GM12892 (cell line): ENCODE measurements around the gene KPNA1.

Experiments used
- POLR2A ChIP-seq: IDR thresholded peaks from 2 replicates; pipeline ENCODE4 v1.6.1; 2011; ENCODE audit warnings: low read depth, low read length, control low read depth
- POLR2AphosphoS5 ChIP-seq: IDR thresholded peaks from 2 replicates; pipeline ENCODE4 v1.6.1; 2011; ENCODE audit warnings: low read depth, low read length, control low read depth
- TAF1 ChIP-seq: IDR thresholded peaks from 2 replicates; pipeline ENCODE4 v1.6.1; 2011; ENCODE audit warnings: low read depth, mild to moderate bottlenecking, control low read depth, low read length, borderline replicate concordance

DNA sequence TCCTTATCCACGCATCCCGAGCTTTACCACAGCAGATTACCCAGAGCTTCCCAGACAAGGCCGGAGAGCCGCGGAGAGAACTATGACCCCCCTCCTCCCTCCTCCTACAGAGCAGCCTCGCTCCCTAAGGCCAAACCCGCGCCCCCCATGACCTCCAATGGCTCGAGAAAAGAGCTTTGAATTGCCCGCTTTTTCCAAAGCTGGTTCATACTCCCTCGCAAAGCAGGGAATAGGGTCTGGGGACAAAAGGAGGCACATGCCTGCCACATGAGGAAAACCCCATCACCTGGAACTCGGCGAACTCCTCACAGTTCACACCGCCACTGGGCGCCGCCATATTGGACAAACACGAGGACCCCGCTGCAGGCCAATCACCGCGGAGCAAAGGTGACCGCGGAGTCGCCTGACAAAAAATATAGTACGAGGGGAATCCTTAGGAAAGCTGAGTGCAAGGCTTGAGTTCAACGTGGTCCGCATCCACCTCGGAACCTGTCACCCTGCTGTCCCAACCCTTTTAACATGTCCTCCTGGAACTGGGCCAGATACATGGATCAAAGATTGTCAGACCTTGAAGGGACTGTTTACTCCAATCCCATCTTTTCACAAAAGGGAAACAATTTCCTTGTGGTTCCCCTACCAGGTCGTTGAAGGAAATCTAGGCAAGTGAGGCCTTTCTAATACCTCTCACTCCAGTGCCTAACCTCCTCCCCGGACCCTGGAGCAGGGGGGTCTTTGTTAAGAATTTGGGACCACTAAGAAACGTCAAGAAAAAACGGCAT lies 131.7 kb downstream of the KPNA1 start, which contains the start of gene MIX23:
- TF ChIP-seq TAF1 (peak; percentile 76; the same call in 1 of the 2 replicates), POLR2A (peak; percentile 66; the same call in 1 of the 2 replicates), POLR2AphosphoS5 (no peak)
